Karpas-422 (cell line): Measurements from ENCODE around the gene VPS13D. TPM values are rescaled to one million over a fixed set of nuclear protein-coding genes. Genes with fewer than 3 reads are reported as not detected.

Experiments used
- DNase-seq: peaks from one replicate; pipeline ENCODE4 v3.0.0-alpha.2; 2015
- H2AFZ ChIP-seq: fragments of 200-600 bp; sonication (generic); 2 replicates; pipeline ENCODE4 v1.6.1; 2014; ENCODE audit warnings: antibody characterized with exemption, low read length, mixed read lengths
- H3K27ac ChIP-seq: fragments of 200-600 bp; sonication (generic); 2 replicates; pipeline ENCODE4 v1.5.1; 2014; ENCODE audit warnings: mild to moderate bottlenecking, low read length, moderate library complexity
- H3K27me3 ChIP-seq: fragments of 200-600 bp; sonication (generic); 2 replicates; pipeline ENCODE4 v1.6.1; 2014; ENCODE audit warnings: low read length, mixed read lengths
- H3K36me3 ChIP-seq: fragments of 200-600 bp; sonication (generic); 2 replicates; pipeline ENCODE4 v1.6.1; 2014; ENCODE audit warnings: low read length, mixed read lengths; ENCODE audit not compliant: insufficient read depth
- H3K4me1 ChIP-seq: fragments of 200-600 bp; sonication (generic); 2 replicates; pipeline ENCODE4 v1.6.1; 2014; ENCODE audit warnings: mild to moderate bottlenecking, low read length, mixed read lengths
- H3K4me2 ChIP-seq: fragments of 200-600 bp; sonication (generic); 2 replicates; pipeline ENCODE4 v1.6.1; 2014; ENCODE audit warnings: low read length, low read depth, mild to moderate bottlenecking; ENCODE audit not compliant: poor library complexity, severe bottlenecking
- H3K4me3 ChIP-seq: fragments of 200-600 bp; sonication (generic); 2 replicates; pipeline ENCODE4 v1.5.1; 2014; ENCODE audit warnings: mild to moderate bottlenecking, antibody characterized with exemption, low read length, mixed read lengths
- H3K79me2 ChIP-seq: fragments of 200-600 bp; sonication (generic); 2 replicates; pipeline ENCODE4 v1.6.1; 2014; ENCODE audit warnings: mild to moderate bottlenecking, low read length, mixed read lengths
- H3K9ac ChIP-seq: fragments of 200-600 bp; sonication (generic); 2 replicates; pipeline ENCODE4 v1.6.0; 2014; ENCODE audit warnings: low read length
- H3K9me2 ChIP-seq: fragments of 200-600 bp; sonication (generic), shearing (Covaris generic); replicated peaks from 2 replicates; pipeline ENCODE4 v1.6.0; 2014; ENCODE audit warnings: mild to moderate bottlenecking, low read length, moderate library complexity; ENCODE audit not compliant: insufficient read depth
- H3K9me3 ChIP-seq: fragments of 300-700, 200-600 bp; sonication (generic); 2 replicates; pipeline ENCODE4 v1.6.1; 2014; ENCODE audit warnings: low read length, mixed read lengths
- H4K20me1 ChIP-seq: fragments of 200-600 bp; sonication (generic); 2 replicates; pipeline ENCODE4 v1.6.1; 2014; ENCODE audit warnings: mild to moderate bottlenecking, antibody characterized with exemption, low read length, low read depth; ENCODE audit not compliant: insufficient read depth
- total RNA-seq: library from RNA; depleted of rRNA; stranded (reverse); fragments of >200 nt; shearing (Covaris generic); gene quantifications from 2 replicates; pipeline ENCODE4 v1.2.3, GENCODE V29; 2014; ENCODE audit warnings: low replicate concordance

The VPS13D gene
- total RNA-seq, 1 experiment from 2014 or later = 36.2 TPM

GRCh38 chr1:12460911-12461621 lies 231.2 kb downstream of the VPS13D start:
- H3K9me2 ChIP-seq = no peaks in the 10 kb centered on the region
- H3K4me1 ChIP-seq = peaks cover 9% of the 10 kb centered on the region; the same call in 1 of the 2 replicates
- no peaks in the 10 kb centered on the region for H3K79me2 ChIP-seq
- no peak overlapping the region for H2AFZ ChIP-seq
- DNase-seq = no peak
- no peak overlapping the region for H3K27ac ChIP-seq
- H3K4me2 ChIP-seq = no peak overlapping the region
- no peaks in the 10 kb centered on the region for H3K27me3 ChIP-seq
- H3K36me3 ChIP-seq = no peaks in the 10 kb centered on the region
- H3K9me3 ChIP-seq = no peaks in the 10 kb centered on the region
- no peak overlapping the region for H3K9ac ChIP-seq
- no peak overlapping the region for H3K4me3 ChIP-seq
- H4K20me1 ChIP-seq = no peaks in the 10 kb centered on the region

DNA sequence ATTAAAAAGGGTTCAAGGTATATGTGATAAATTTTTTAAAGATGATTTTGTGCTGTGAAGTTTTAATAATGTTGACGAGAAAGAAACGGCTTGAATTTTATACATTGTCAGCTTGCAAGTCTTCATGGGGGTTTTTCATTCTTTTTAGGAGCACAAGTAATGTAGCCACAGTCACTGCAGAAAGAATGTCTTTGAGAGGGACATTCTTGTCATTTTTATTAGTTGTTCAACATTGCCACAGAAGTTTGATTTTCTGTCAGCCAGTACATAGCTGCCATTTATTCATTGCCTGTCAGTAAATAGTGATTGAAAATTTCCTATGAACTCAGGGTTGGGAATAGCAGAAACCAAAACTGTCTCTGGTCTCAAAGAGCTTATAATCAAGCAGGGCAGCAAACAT lies 231.9 kb downstream of the VPS13D start:
- H3K27ac ChIP-seq = no peak overlapping the region
- H3K79me2 ChIP-seq = no peaks in the 10 kb centered on the region
- peaks cover 9% of the 10 kb centered on the region; the same call in 1 of the 2 replicates for H3K4me1 ChIP-seq
- H3K9ac ChIP-seq = no peak overlapping the region
- no peak for DNase-seq
- no peaks in the 10 kb centered on the region for H3K36me3 ChIP-seq
- H3K4me2 ChIP-seq = no peak overlapping the region
- H3K27me3 ChIP-seq = no peaks in the 10 kb centered on the region
- H3K4me3 ChIP-seq = no peak overlapping the region
- no peaks in the 10 kb centered on the region for H4K20me1 ChIP-seq
- no peak overlapping the region for H2AFZ ChIP-seq
- H3K9me3 ChIP-seq = no peaks in the 10 kb centered on the region
- no peaks in the 10 kb centered on the region for H3K9me2 ChIP-seq

DNA sequence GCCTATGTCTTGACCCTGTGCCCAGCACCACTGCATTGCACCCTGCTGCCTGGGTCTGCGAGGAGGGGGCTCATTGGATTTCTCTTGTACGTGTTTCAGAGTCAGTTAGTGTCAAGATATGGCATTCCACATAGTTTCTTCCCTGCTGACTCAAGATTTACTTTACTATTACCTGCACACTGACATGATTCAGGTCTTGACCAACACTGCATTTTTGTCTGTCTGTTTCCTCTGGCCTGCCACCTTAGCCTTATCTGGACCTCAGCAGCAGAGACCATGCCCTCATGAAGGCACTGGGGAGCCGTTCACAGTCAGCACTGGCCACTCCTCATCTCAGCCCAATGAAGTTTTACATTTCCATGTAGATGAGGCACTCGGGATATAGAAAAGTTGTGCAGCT lies 232.8 kb downstream of the VPS13D start:
- DNase-seq = no peak
- H3K9me3 ChIP-seq = no peaks in the 10 kb centered on the region
- no peaks in the 10 kb centered on the region for H4K20me1 ChIP-seq
- no peaks in the 10 kb centered on the region for H3K36me3 ChIP-seq
- H3K4me2 ChIP-seq = no peak overlapping the region
- H3K4me1 ChIP-seq = peaks cover 6% of the 10 kb centered on the region
- no peak overlapping the region for H2AFZ ChIP-seq
- no peak overlapping the region for H3K9ac ChIP-seq
- no peaks in the 10 kb centered on the region for H3K27me3 ChIP-seq
- no peaks in the 10 kb centered on the region for H3K9me2 ChIP-seq
- H3K4me3 ChIP-seq = no peak overlapping the region
- H3K79me2 ChIP-seq = no peaks in the 10 kb centered on the region
- no peak overlapping the region for H3K27ac ChIP-seq

DNA sequence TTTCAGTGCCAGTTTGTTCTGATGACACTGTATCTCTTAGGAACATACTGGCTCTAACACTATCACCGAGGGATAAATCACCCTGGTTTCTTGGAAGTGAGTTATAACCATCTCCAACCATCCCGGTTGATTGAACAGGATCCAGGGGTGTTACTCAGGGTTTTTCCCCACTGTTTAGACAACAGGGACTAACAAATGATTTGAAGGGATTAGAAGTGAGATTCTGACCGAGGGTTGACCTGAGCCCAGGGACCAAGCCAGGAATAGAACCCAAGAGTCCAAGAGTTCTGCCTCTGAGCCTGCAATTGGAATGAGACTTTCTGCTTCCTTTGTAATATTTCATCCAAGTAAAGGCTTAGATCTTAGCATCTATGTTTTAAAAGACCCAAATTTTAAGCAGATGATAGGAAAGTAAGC lies 234.2 kb downstream of the VPS13D start:
- Histone ChIP-seq H3K4me1 (peaks cover 6% of the 10 kb centered on the region), H3K9ac (no peak overlapping the region), H3K9me3 (no peaks in the 10 kb centered on the region), H2AFZ (no peak overlapping the region), H4K20me1 (no peaks in the 10 kb centered on the region), H3K79me2 (no peaks in the 10 kb centered on the region), H3K36me3 (no peaks in the 10 kb centered on the region), H3K27me3 (no peaks in the 10 kb centered on the region), H3K9me2 (no peaks in the 10 kb centered on the region), H3K27ac (no peak overlapping the region), H3K4me3 (no peak overlapping the region), H3K4me2 (no peak overlapping the region)
- no peak for DNase-seq

DNA sequence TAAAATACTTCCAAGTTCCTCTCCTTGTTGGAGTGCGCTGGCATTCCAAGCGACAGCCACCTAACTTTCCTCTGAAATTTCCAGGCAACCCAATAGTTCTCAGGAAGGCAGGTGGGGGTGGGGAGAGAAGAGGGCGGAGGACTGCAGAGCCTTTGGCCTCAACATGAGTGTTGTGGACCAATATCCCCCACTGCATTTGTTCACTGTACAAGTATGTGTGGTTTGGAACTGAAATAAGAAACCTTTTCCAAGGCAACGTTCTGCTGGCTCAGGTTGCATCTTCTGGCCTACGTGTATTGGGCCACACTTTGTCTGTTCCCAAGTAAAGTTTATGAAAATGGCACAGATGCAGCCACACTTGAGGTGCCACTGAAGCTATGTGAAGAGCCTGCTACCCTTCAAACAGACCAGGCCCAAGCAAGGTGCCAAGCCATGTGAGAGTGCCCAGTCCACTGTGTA lies 234.8 kb downstream of the VPS13D start:
- H3K36me3 ChIP-seq = no peaks in the 10 kb centered on the region
- no peaks in the 10 kb centered on the region for H3K79me2 ChIP-seq
- H3K27me3 ChIP-seq = no peaks in the 10 kb centered on the region
- H3K9me2 ChIP-seq = no peaks in the 10 kb centered on the region
- H3K4me2 ChIP-seq = no peak overlapping the region
- no peak overlapping the region for H3K27ac ChIP-seq
- peaks cover 6% of the 10 kb centered on the region for H3K4me1 ChIP-seq
- no peak overlapping the region for H3K9ac ChIP-seq
- H3K9me3 ChIP-seq = no peaks in the 10 kb centered on the region
- no peak for DNase-seq
- H2AFZ ChIP-seq = no peak overlapping the region
- no peak overlapping the region for H3K4me3 ChIP-seq
- no peaks in the 10 kb centered on the region for H4K20me1 ChIP-seq

DNA sequence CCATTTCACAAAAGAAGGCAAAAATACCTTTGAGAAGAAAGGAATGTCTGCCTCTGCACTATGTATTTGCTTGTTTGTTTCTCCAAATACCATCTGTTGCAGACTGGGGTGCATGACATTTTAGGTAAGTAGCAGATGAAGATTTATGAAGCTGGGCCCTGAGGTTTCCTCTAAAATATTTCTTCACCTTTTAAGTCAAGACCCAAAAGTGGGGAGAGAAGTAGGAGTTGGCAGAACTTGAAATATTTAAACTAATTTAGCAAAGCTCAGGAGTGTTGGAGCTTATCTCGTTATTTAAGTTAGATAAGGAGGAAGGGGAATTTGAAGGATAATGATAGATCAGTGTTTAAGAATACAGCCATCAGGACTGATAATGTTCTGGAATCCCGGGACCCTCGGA lies 235.3 kb downstream of the VPS13D start:
- H2AFZ ChIP-seq = no peak overlapping the region
- H3K4me1 ChIP-seq = peaks cover 6% of the 10 kb centered on the region
- H3K9ac ChIP-seq = no peak overlapping the region
- H3K4me3 ChIP-seq = no peak overlapping the region
- DNase-seq = no peak
- H3K27me3 ChIP-seq = no peaks in the 10 kb centered on the region
- no peaks in the 10 kb centered on the region for H3K9me2 ChIP-seq
- H4K20me1 ChIP-seq = no peaks in the 10 kb centered on the region
- H3K9me3 ChIP-seq = no peaks in the 10 kb centered on the region
- H3K36me3 ChIP-seq = no peaks in the 10 kb centered on the region
- H3K27ac ChIP-seq = no peak overlapping the region
- H3K4me2 ChIP-seq = no peak overlapping the region
- no peaks in the 10 kb centered on the region for H3K79me2 ChIP-seq

DNA sequence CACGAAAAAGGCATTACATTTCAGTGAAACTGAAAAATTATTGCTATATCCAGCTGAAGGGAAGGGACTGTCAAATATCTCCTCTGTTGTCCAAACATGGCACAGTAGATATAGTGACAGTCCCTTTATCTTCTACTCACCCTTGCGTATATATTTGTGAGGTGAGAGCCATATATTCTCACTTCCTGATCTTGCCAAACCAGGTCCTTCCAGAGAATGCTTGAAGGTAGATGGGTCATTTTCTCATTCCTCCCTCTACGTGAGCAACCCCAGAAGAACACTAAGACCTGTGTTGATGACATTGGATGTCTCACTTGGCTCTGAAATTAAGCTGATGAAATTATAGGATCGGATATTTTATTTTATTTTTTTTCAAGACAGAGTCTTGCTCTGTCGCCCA lies 237.0 kb downstream of the VPS13D start:
- Histone ChIP-seq H3K4me2 (no peak overlapping the region), H3K4me3 (no peak overlapping the region), H3K9me2 (no peaks in the 10 kb centered on the region), H3K9me3 (no peaks in the 10 kb centered on the region), H3K27ac (no peak overlapping the region), H3K36me3 (no peaks in the 10 kb centered on the region), H3K79me2 (no peaks in the 10 kb centered on the region), H3K9ac (no peak overlapping the region), H3K4me1 (peaks cover 6% of the 10 kb centered on the region), H2AFZ (no peak overlapping the region), H3K27me3 (no peaks in the 10 kb centered on the region), H4K20me1 (no peaks in the 10 kb centered on the region)
- no peak for DNase-seq

DNA sequence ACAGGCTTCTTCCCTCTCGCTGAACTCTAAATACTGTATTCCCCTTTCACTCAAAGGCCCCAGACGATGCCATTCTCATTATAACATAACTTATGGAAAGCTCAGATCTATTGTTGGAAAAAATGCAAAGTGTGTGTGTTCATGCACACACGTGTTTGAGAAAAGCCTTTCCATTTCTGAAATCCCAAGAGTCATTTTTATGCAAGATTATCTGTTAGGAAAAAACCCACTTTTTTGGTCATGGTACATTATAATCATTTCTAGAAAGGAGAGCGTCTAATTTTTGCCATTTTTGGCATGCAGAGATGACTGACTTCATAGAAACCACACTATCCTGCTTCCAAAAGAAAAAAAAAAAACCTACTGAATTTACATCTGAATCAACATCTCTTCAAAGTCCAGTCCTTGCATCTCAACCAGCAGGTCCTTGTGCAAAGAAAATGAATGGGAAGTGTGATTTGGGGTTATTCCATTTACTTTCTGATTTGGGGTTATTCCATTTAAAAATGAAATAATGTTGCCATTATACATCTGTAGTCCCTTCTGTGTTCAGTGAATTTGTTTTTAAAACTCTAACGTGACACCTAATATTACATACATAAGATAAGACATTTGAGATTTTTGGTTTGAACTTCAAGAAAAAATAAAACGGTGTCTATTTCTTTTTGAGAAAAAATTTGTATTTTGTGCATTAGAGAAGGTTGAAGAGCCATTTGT lies 237.9 kb downstream of the VPS13D start:
- Histone ChIP-seq H3K27me3 (no peaks in the 10 kb centered on the region), H3K27ac (no peak overlapping the region), H3K36me3 (no peaks in the 10 kb centered on the region), H3K4me2 (no peak overlapping the region), H3K9me3 (no peaks in the 10 kb centered on the region), H3K4me3 (no peak overlapping the region), H3K79me2 (no peaks in the 10 kb centered on the region), H3K9ac (no peak overlapping the region), H2AFZ (no peak overlapping the region), H3K4me1 (peaks cover 6% of the 10 kb centered on the region), H4K20me1 (no peaks in the 10 kb centered on the region), H3K9me2 (no peaks in the 10 kb centered on the region)
- no peak for DNase-seq
